GM10847 (cell line): ENCODE measurements around the gene ACAA1.

Experiments used
- POLR2A ChIP-seq: IDR thresholded peaks from 2 replicates; pipeline ENCODE4 v1.6.1; 2011; ENCODE audit not compliant: insufficient read length; ENCODE audit errors: extremely low read depth

Gene ACAA1

GRCh38 chr3:38126121-38126892 lies 10.6 kb downstream of the ACAA1 start:
- no peak for TF ChIP-seq POLR2A

DNA sequence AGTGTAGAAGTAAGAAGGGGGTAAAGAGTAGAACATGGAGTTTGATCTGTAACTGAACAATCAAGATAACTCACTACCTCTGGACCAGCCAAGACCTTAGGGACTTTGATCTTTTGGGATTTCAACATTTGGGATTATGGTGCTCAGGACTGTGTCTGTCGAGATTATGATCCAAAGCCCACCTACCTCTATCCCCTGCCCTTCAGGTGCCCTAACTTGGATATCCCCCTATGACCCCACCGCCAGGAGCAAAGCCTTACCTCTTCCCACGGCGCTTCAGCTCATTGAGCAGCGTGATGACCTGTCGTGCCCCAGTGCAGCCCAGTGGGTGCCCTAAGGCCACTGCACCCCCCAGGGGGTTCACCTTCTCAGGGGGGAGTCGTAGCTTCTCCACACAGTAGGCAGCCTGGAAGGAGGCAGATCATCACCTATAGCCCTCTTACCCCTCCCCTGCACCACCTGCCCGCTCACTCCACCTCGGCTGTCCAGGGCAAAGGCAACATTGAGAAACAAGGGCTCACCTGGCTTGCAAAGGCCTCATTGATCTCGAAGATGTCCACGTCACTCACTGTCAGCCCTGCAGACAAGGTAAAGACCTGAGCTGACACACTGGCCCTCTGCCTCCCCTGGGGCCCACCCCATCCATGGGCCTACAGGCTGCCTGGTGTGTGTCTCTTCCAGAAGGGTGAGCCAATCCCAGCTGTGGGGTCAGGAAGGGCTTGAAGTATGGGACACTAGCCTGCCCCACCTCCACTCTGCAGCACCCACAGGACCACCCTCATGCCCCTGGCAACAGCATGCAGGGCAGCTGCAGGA lies 11.4 kb downstream of the ACAA1 start:
- TF ChIP-seq POLR2A = no peak

DNA sequence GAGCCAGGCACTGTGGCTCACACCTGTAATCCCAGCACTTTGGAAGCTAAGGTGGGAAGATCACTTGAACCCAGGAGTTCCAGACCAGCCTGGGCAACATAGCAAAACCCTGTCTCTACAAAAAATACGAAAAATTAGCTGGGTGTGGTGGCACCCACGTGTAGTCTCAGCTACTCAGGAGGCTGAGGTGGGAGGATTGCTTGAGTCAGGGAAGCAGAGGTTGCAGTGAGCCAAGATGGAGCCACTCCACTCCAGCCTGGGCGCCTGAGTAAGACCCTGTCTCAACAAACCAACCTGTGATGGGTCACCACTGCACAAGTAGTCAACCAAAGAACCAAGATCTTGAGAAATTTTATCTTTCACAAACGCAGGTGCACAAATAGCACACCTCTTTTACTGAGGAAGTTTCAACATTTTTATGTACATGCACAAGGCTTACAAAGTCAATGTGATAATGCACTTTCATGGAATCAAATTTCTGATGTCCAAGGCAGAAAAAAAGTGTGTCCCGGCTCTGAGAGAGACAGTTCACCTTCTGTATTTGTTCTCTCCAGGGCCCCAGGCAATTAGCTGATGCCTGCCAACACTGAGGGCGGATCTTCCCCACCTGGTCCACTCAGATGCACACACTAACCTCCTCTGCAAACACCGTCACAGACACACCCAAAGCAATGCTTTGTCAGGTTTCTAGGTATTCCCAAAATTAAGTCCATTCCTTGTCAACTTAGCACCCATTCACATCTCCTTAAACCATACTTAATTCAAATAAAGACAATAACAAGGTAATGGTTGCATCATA lies 12.4 kb downstream of the ACAA1 start:
- no peak for TF ChIP-seq POLR2A

DNA sequence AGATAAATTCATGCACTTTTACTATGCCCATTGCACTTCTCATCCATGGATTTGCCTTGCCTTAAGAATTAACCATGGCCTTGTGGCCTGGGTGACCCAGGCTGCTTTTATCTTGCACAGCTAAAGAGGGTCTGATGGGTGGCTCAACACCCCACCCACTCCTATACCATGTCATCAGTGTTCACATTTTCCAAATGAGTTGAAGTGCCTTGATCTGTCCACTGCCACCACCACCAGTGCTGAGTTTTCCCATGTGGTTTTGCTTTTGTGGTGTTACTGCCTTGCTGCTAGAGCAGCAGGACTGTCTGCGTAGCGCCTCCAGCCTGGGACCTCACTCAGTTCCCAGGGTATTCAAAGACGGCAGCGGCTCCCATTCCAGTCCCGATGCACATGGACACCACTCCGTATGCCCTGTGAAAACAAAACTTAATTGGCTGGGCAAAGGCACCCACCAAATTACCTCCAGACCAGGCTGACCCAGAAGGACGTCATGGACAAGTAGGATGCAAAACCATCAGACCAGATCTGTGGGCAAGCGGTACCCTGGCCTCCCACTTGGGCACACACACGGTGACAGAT lies 14.1 kb downstream of the ACAA1 start:
- TF ChIP-seq POLR2A = no peak

DNA sequence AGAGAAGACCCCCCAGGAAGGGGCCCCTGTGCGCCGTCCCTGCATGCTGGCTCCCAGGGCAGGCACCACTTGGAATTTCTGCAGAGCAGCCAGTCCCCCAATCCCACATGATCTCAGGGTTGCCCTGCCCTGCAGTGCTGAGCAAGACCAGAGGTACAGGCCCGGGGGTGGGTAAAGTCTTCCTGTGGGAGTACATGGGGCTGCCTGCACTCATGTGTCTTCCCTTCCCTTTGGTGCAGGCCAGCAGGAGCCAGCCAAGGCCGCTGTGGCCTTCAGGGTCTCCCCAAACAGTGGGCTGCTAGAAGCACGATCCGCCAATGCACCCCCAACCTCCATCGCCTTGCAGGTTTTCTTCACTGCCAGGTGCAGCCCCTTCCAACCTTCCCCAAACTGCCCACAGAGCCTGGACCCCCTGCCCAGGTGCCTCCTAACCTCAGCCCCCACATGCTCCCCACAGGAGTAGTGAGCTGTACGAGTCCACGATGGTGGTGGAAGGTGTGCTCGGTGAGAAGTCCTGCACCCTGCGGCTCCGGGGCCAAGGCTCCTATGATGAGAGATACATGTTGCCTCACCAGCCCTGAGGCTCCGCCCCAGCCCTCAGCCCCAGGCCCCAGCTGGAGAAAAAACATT lies 15.0 kb downstream of the ACAA1 start:
- no peak for TF ChIP-seq POLR2A

DNA sequence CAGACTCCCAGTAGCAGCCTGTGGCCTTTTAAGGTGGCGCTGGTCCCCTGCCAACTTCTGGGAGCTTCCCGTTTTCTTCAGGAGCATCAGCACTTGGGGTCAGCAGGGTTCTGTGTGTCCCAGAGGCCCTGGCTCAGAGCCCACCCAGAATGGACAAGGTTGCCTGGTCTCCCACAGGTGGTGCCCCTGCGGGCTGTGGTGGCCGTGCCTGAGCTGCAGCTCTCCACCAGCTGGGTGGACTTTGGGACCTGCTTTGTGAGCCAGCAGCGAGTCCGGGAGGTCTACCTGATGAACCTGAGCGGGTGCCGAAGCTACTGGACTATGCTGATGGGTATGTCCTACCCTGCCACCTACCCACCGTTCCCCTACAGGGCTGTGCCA lies 15.5 kb downstream of the ACAA1 start:
- TF ChIP-seq POLR2A = no peak

- no peak for TF ChIP-seq POLR2A
These were observed 16.1 kb downstream of the ACAA1 start for GRCh38 chr3:38120693-38121450.

DNA sequence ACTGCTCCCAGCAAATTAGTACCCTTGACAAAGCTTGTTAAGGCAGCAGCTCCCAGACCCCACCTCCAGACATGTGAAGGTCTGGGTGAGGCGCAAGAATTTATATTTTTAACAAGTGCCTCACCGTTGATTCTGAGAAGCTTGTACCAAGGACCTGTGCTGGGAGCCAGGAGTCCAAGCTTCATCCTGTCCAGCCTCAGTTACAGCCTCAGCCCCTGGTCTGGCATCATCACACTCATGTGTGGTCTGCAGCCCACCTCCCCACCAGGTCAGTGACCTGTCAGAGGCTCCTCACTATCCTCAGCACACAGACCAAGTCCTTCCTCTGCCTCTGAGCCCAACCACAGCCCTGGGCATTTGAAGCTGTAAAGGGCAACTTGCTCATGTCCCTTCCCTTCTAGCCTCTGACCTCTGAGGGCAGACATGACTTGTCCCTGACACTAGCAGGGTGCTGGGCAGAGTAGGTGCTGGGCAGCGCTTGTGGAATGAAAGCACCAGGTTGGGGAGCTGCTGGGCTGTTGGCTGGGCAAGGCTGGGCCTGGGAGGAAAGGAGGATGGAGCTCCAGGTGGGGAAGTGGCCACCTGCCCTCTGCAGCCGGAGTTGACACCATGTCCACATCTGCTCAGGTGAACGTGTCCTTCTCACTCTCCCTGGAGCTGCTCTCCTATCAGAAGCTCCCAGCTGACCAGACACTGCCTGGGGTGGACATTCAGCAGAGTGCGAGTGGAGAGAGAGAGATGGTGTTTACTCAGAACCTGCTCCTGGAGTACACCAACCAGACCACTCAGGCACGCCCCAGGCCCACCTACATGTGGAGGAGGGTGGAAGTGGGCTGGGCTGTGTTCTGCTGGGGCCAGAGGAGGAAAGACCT lies 16.9 kb downstream of the ACAA1 start:
- no peak for TF ChIP-seq POLR2A

DNA sequence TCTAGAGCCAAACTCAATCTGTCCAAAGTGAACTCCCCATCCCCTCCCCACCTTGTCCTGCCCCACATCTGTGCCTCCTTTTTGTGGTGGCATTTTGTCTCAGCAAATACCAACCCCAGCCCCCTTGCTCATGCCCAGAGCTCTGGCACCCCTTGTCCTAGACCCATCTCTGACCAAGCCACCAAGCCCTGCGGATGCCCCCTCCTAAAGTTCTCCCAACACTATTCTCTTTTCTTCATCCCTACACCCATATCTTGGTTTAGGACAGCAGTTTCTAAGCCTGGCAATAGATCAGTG lies 17.7 kb downstream of the ACAA1 start:
- no peak for TF ChIP-seq POLR2A

- TF ChIP-seq POLR2A = no peak
These were observed 18.3 kb downstream of the ACAA1 start for GRCh38 chr3:38118421-38119247.

DNA sequence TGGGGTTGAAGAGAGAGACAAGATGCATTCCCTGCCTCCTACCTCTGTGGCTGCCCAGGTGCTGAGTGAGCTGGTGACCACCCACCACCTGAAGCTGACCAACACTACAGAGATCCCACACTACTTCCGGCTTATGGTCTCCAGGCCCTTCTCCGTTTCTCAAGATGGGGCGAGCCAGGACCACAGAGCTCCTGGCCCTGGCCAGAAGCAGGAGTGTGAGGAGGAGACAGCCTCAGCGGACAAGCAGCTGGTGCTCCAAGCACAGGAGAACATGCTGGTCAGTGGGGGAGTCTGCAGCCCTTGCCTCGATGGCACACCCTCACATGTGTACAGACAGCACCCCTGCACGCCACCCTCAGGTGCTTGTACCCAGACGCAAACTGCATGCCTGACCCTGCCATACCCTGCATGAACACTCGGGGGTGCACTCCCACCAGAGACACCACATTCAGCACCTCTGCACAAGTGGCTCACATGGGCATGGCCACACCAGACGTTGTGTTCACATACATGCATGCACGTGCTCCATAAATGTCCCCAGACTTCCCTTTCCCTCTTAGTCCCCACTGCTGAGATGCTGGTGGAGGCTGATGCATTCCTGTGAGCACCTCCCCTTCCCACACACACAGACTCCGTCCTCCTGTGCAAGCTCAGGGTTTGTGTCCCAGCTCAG lies 19.0 kb downstream of the ACAA1 start:
- TF ChIP-seq POLR2A = peak; percentile 21

DNA sequence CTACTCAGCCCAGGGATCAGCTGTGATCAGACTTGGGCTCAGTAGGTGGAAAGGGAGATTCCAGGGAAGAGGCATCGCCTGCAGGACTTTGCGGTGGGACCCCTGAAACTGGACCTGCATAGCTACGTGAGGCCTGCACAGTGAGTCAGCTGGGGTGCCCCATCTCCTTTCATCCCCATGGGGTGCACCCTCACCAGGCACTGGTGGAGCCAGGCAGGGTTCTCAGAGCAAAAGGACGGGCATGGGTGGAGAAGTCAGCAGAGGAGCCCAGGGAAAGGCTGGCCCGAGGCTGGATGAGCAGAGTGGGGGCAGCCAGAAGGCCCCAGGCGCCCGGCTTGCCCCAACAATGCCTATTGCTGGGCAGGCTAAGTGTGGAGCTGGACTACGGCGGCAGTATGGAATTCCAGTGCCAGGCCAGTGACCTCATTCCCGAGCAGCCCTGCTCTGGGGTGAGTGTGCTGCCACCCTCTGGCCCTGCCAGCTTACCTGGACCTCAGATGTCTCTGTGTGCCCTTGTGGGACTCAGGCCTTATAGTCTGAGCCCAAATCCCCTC lies 19.7 kb downstream of the ACAA1 start:
- no peak for TF ChIP-seq POLR2A
